Endothelial cell of umbilical vein (primary cell): ENCODE results near the gene MED27. TPM values are rescaled to one million over a fixed set of nuclear protein-coding genes. Genes with fewer than 3 reads are reported as not detected.

ENCODE experiments used
- BruUV-seq: library from RNA; stranded (reverse); fragments of 400-500 nt; replicated peaks from 2 replicates; lab custom pipeline; 2021; lab: Mats Ljungman, UMichigan
- CTCF ChIA-PET: fragments of 300-600, 350-600 bp; sonication (Branson Sonifier 250); formaldehyde crosslinking; loops from one replicate; lab custom pipeline; 2021; ENCODE audit warnings: antibody characterized with exemption, inconsistent platforms; lab: Charles Lee
- POLR2A ChIA-PET: fragments of 300-600, 350-600 bp; sonication (Branson Sonifier 250); formaldehyde crosslinking; loops from one replicate; lab custom pipeline; 2021; ENCODE audit warnings: antibody characterized with exemption, inconsistent platforms; lab: Charles Lee
- DNase-seq: peaks from one replicate; pipeline ENCODE4 v3.0.0-alpha.2; 2011; ENCODE audit warnings: low read depth, low spot score
- FAIRE-seq: peaks from 2 replicates; lab custom pipeline; 2011; peaks lifted over from hg19 to GRCh38; lab: Jason Lieb, UNC
- H2AFZ ChIP-seq: 2 replicates; pipeline ENCODE4 v1.6.0; 2012; ENCODE audit warnings: low read depth, low read length, control low read depth, inconsistent platforms
- H3K27ac ChIP-seq: 2 replicates; pipeline ENCODE4 v1.5.1; 2011; ENCODE audit warnings: low read depth, mild to moderate bottlenecking, control low read depth, low read length, moderate library complexity; ENCODE audit not compliant: insufficient read depth
- H3K27me3 ChIP-seq, 2 experiments: 2 replicates each; pipeline versions ENCODE4 v1.6.0 to v1.6.1; 2011; ENCODE audit warnings: low read length in 2 of 2, mixed read lengths in 1 of 2; ENCODE audit not compliant: control insufficient read depth in 2 of 2, insufficient read depth in 2 of 2
- H3K36me3 ChIP-seq, 2 experiments: 2 replicates in 1 of 2; 3 replicates in 1 of 2; pipeline ENCODE4 v1.5.1; 2011; ENCODE audit warnings: low read length in 2 of 2, mild to moderate bottlenecking in 1 of 2, moderate library complexity in 1 of 2; ENCODE audit not compliant: control insufficient read depth in 2 of 2, insufficient read depth in 2 of 2; ENCODE audit errors: extremely low read depth in 1 of 2
- H3K4me1 ChIP-seq: 3 replicates; pipeline ENCODE4 v1.5.1; 2011; ENCODE audit warnings: mild to moderate bottlenecking, low read length; ENCODE audit not compliant: control insufficient read depth, insufficient read depth; ENCODE audit errors: extremely low read depth
- H3K4me2 ChIP-seq: 2 replicates; pipeline ENCODE4 v1.6.1; 2011; ENCODE audit warnings: low read length, control low read depth, mixed read lengths; ENCODE audit not compliant: insufficient read depth
- H3K4me3 ChIP-seq, 3 experiments: fragments of 200-600 bp in 1 of 3; sonication (generic), shearing (Covaris generic) in 1 of 3; replicated peaks in 1 of 3; 2 replicates each; pipeline ENCODE4 v1.5.1; 2011 to 2016; ENCODE audit warnings: control low read depth in 3 of 3, low read length in 3 of 3, mild to moderate bottlenecking in 2 of 3, inconsistent platforms in 1 of 3, low read depth in 1 of 3, moderate library complexity in 1 of 3; ENCODE audit not compliant: insufficient read depth in 1 of 3
- H3K79me2 ChIP-seq: 2 replicates; pipeline ENCODE4 v1.6.0; 2012; ENCODE audit warnings: low read length, inconsistent platforms; ENCODE audit not compliant: control insufficient read depth, insufficient read depth
- H3K9ac ChIP-seq: replicated peaks from 2 replicates; pipeline ENCODE3; 2011; ENCODE audit warnings: low read length, control low read depth; ENCODE audit not compliant: insufficient read depth; ENCODE audit errors: extremely low read depth
- H3K9me1 ChIP-seq: replicated peaks from 3 replicates; pipeline ENCODE4 v1.6.0; 2011; ENCODE audit warnings: mild to moderate bottlenecking, low read length; ENCODE audit not compliant: control insufficient read depth, insufficient read depth; ENCODE audit errors: extremely low read depth
- H3K9me3 ChIP-seq: replicated peaks from 2 replicates; pipeline ENCODE4 v1.5.1; 2012; ENCODE audit warnings: low read length, inconsistent platforms; ENCODE audit not compliant: control insufficient read depth, insufficient read depth
- H4K20me1 ChIP-seq: replicated peaks from 2 replicates; pipeline ENCODE3; 2011; ENCODE audit warnings: mild to moderate bottlenecking, low read length; ENCODE audit not compliant: control insufficient read depth, insufficient read depth; ENCODE audit errors: extremely low read depth
- EZH2 ChIP-seq: IDR thresholded peaks from 2 replicates; pipeline ENCODE4 v1.6.1; 2012; ENCODE audit warnings: borderline replicate concordance, low read depth, mild to moderate bottlenecking, moderate library complexity, low read length, inconsistent platforms; ENCODE audit not compliant: severe bottlenecking
- FOS ChIP-seq: IDR thresholded peaks from 2 replicates; pipeline ENCODE4 v1.6.1; 2011; ENCODE audit warnings: mild to moderate bottlenecking, low read length, moderate library complexity, borderline replicate concordance; ENCODE audit not compliant: insufficient read depth
- GATA2 ChIP-seq: IDR thresholded peaks from 2 replicates; pipeline ENCODE4 v1.7.0; 2011; ENCODE audit warnings: low read depth, mild to moderate bottlenecking, moderate library complexity, mixed read lengths, low read length; ENCODE audit not compliant: insufficient read length, insufficient read depth
- JUN ChIP-seq: IDR thresholded peaks from 2 replicates; pipeline ENCODE4 v1.6.1; 2011; ENCODE audit warnings: borderline replicate concordance, low read depth; ENCODE audit not compliant: insufficient read length, insufficient read depth
- MYC ChIP-seq: IDR thresholded peaks from one replicate; pipeline ENCODE4 v1.6.1; 2011; ENCODE audit warnings: mild to moderate bottlenecking, low read depth, low read length
- POLR2A ChIP-seq: IDR thresholded peaks from 2 replicates; pipeline ENCODE4 v1.6.1; 2012; ENCODE audit warnings: low read depth, mild to moderate bottlenecking, control low read depth, low read length
- POLR2AphosphoS5 ChIP-seq: IDR thresholded peaks from 2 replicates; pipeline ENCODE4 v1.6.1; 2012; ENCODE audit warnings: low read depth, mild to moderate bottlenecking, control low read depth, low read length, moderate library complexity; ENCODE audit not compliant: insufficient read depth
- dilution Hi-C: fragments of 300-500 bp; cut with MboI; formaldehyde crosslinking; loops from one replicate; pipeline ENCODE4 v1.15.0; 2019; ENCODE audit warnings: low sequenced_read_pairs; ENCODE audit not compliant: extremely low pct_ligation_motif_present
- intact Hi-C: fragments of 100-400 bp; cut with micrococcal nuclease; formaldehyde crosslinking; loops from one replicate; pipeline ENCODE4 v1.10.0; 2022
- polyA plus RNA-seq, 4 experiments: library from polyadenylated mRNA; depleted of rRNA in 3 of 4; stranded (reverse) in 3 of 4; unstranded in 1 of 4; fragments of >200 nt; gene quantifications; 2 replicates each; pipeline versions ENCODE4 v1.2.1 to v1.2.3, GENCODE V29; 2011 to 2012; ENCODE audit warnings: missing spikeins in 1 of 4
- total RNA-seq: library from RNA; stranded (reverse); gene quantifications from 2 replicates; pipeline ENCODE4 v1.2.3, GENCODE V29; 2021
- TF ChIP-seq, protein P1 (sequence below): IDR thresholded peaks from 2 replicates; pipeline ENCODE4 v1.6.1; 2011; ENCODE audit not compliant: insufficient read depth, insufficient read length
- TF ChIP-seq, protein P2 (sequence below), 2 donors: IDR thresholded peaks; 1 replicate in 1 of 2; 2 replicates in 1 of 2; pipeline ENCODE4 v1.5.1; 2011; ENCODE audit warnings: low read length in 2 of 2, mild to moderate bottlenecking in 2 of 2, moderate library complexity in 2 of 2, control low read depth in 1 of 2, inconsistent platforms in 1 of 2, low read depth in 1 of 2; ENCODE audit not compliant: insufficient read depth in 1 of 2; ENCODE audit errors: extremely low read depth in 1 of 2

MED27 gene
- total and polyA plus RNA-seq, 2 donors (not counting 3 experiments of a cell fraction or from before 2014, with no cell fraction given), result 27.9 to 47.8 TPM

DNA sequence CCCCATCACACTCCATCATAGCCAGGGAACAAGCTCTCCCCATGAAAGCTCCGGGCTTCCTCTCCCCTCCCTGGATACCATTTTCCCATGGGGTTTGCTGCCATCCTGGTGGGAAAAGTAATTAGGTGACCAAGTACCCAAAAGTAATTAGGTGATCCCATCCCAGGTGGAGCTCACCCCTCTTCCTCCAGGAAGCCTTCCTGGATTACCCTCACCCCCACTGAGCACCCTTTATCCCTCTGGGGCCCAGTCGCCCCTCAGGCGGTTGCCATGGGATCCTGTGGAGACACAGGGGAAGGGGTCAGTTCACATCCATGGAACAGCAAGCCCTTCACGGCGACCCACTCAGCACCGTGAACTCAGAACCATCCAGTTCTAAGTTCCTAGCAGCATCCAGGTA lies 265.0 kb downstream of the MED27 start:
- dilution Hi-C loops (loop anchor here (25.0 kb wide), 1 partner anchor 298 kb away; no protein-coding TSS in a partner anchor), intact Hi-C loops (no loop called here)
- Histone ChIP-seq H3K27ac (no peak overlapping the region), H4K20me1 (no peaks in the 10 kb centered on the region), H3K4me2 (no peak overlapping the region), H3K4me1 (no peaks in the 10 kb centered on the region), H3K9me3 (no peaks in the 10 kb centered on the region), H3K4me3 (no peak overlapping the region), H3K79me2 (no peaks in the 10 kb centered on the region), H3K36me3 (no peaks in the 10 kb centered on the region), H3K27me3 (peaks cover 0 to 2% of the 10 kb centered on the region in 2 experiments), H3K9me1 (no peaks in the 10 kb centered on the region), H2AFZ (no peak overlapping the region), H3K9ac (no peak overlapping the region)
- no peak for FAIRE-seq
- ChIA-PET CTCF (interaction anchor here (1.1 kb wide), 1 partner anchor 422 kb away, joined by 3 read pairs; no protein-coding TSS in a partner anchor), POLR2A (no interaction called here)
- DNase-seq, result no peak
- TF ChIP-seq MYC, result no peak
- TF ChIP-seq POLR2AphosphoS5, result no peak
- TF ChIP-seq, protein P1, sequence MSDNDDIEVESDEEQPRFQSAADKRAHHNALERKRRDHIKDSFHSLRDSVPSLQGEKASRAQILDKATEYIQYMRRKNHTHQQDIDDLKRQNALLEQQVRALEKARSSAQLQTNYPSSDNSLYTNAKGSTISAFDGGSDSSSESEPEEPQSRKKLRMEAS, result no peak
- TF ChIP-seq POLR2A, result no peak
- TF ChIP-seq, protein P2, sequence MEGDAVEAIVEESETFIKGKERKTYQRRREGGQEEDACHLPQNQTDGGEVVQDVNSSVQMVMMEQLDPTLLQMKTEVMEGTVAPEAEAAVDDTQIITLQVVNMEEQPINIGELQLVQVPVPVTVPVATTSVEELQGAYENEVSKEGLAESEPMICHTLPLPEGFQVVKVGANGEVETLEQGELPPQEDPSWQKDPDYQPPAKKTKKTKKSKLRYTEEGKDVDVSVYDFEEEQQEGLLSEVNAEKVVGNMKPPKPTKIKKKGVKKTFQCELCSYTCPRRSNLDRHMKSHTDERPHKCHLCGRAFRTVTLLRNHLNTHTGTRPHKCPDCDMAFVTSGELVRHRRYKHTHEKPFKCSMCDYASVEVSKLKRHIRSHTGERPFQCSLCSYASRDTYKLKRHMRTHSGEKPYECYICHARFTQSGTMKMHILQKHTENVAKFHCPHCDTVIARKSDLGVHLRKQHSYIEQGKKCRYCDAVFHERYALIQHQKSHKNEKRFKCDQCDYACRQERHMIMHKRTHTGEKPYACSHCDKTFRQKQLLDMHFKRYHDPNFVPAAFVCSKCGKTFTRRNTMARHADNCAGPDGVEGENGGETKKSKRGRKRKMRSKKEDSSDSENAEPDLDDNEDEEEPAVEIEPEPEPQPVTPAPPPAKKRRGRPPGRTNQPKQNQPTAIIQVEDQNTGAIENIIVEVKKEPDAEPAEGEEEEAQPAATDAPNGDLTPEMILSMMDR (IDR thresholded peaks at IDR 0.05; ENCODE audit: extremely low read depth in 1 of 2, insufficient read depth in 1 of 2, low read depth in 1 of 2, low read length in 2 of 2), result no peak
- no peak for TF ChIP-seq FOS
- TF ChIP-seq GATA2, result no peak
- no peak for TF ChIP-seq JUN
- no peak for TF ChIP-seq EZH2
- BruUV-seq, result no TSS peak
